Measurements from ENCODE around the gene POLDIP3. TPM values are rescaled to one million over a fixed set of nuclear protein-coding genes. Genes with fewer than 3 reads are reported as not detected.
A peak's percentile ranks its signal among the peaks of the same experiment; 100 is the strongest.
"Not testable (repeated sequence)": the region's sequence is repeated elsewhere in the genome, so short reads cannot be mapped to it uniquely, and the experiment has no call there.

Gene POLDIP3
- polyA plus RNA-seq, 2 donors, result 20.0 to 28.7 TPM

DNA sequence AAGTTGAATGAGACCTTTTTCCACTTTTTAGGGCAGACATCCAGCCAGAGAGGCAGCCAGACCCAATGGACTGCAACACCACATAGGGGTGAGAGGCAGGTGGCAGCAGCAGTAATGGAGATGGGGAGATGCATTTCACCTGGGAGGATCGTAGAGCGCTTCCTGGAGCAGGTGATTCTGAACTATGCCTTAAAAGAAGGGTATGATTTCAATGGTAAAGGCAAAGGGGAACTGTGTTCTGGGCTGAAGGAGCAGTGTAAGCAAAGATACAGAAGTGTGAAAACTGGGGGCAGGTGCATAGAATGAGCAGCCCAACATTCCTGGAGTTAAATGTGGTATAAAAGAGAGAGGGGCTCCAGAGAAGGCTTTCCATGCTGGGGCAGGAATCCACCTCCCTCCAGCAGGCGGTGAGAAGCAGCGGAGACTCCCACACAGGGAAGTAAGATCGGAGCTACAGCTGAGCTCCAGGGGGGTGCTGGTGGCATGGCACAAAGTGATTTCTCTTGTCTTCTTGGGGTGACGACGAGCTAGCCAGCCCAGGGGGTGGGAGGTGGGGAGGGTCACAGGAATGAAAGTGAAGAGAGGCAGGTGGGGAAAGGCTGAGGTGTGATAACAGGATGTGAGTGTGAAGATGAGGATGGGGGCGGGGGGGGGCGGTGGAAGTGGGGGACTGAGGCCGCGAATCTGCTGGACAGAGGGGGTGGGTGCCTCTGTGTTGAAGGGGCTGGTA is 65.2 kb downstream of the POLDIP3 start:
- no peak overlapping the region for H3K4me3 ChIP-seq (ENCODE audit: low read depth in 1 of 2, low read length in 2 of 2)
- H3K27ac ChIP-seq (ENCODE audit: low read depth in 2 of 2, low read length in 1 of 2), result no peak overlapping the region
- H3K9me3 ChIP-seq (ENCODE audit: control insufficient read depth in 2 of 2, insufficient read depth in 1 of 2, low read depth in 1 of 2, low read length in 1 of 2), result no peaks in the 10 kb centered on the region
- H3K4me1 ChIP-seq (ENCODE audit: control insufficient read depth in 2 of 2, insufficient read depth in 2 of 2, low read length in 1 of 2), result peaks cover 0 to 7% of the 10 kb centered on the region in 2 donors
- H3K27me3 ChIP-seq (ENCODE audit: control insufficient read depth in 1 of 2, insufficient read depth in 2 of 2, low read length in 2 of 2), result no peaks in the 10 kb centered on the region
- 64 to 72% methylated on average over 10 to 11 of the region's 11 CpGs for WGBS, 2 donors
- H3K36me3 ChIP-seq (ENCODE audit: control insufficient read depth in 2 of 2, insufficient read depth in 2 of 2, low read length in 1 of 2), result no peaks in the 10 kb centered on the region

GRCh38 chr22:42548597-42549330 is 65.9 kb downstream of the POLDIP3 start:
- 78 to 80% methylated on average over 19 of the region's 19 CpGs for WGBS, 2 donors
- H3K27ac ChIP-seq (ENCODE audit: low read depth in 2 of 2, low read length in 1 of 2), result no peak overlapping the region
- no peaks in the 10 kb centered on the region for H3K9me3 ChIP-seq (ENCODE audit: control insufficient read depth in 2 of 2, insufficient read depth in 1 of 2, low read depth in 1 of 2, low read length in 1 of 2)
- H3K27me3 ChIP-seq (ENCODE audit: control insufficient read depth in 1 of 2, insufficient read depth in 2 of 2, low read length in 2 of 2), result no peaks in the 10 kb centered on the region
- H3K4me3 ChIP-seq (ENCODE audit: low read depth in 1 of 2, low read length in 2 of 2), result no peak overlapping the region
- H3K4me1 ChIP-seq (ENCODE audit: control insufficient read depth in 2 of 2, insufficient read depth in 2 of 2, low read length in 1 of 2), result peaks cover 0 to under 1% of the 10 kb centered on the region in 2 donors
- H3K36me3 ChIP-seq (ENCODE audit: control insufficient read depth in 2 of 2, insufficient read depth in 2 of 2, low read length in 1 of 2), result no peaks in the 10 kb centered on the region

DNA sequence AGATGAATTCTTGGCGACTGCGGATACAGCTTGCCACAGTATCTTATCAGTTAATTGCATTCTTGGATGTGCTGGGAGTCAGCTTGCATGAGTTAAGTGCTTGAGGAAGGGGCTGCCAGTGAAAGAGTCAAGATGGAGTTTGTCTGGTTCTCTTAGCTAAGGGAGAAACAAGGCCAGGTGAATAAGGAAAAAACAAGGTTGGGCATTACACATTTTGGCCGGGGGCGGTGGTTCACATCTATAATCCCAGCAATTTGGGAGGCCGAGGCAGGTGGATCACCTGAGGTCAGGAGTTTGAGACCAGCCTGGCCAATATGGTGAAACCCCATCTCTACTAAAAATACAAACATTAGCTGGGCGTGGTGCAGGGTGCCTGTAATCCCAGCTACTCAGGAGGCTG is 66.6 kb downstream of the POLDIP3 start:
- 53 to 58% methylated on average over 6 of the region's 6 CpGs for WGBS, 2 donors
- not testable (repeated sequence) for H3K27me3 ChIP-seq (ENCODE audit: control insufficient read depth in 1 of 2, insufficient read depth in 2 of 2, low read length in 2 of 2); H3K4me1 ChIP-seq (ENCODE audit: control insufficient read depth in 2 of 2, insufficient read depth in 2 of 2, low read length in 1 of 2); H3K4me3 ChIP-seq (ENCODE audit: low read depth in 1 of 2, low read length in 2 of 2); H3K36me3 ChIP-seq (ENCODE audit: control insufficient read depth in 2 of 2, insufficient read depth in 2 of 2, low read length in 1 of 2); H3K27ac ChIP-seq (ENCODE audit: low read depth in 2 of 2, low read length in 1 of 2); H3K9me3 ChIP-seq (ENCODE audit: control insufficient read depth in 2 of 2, insufficient read depth in 1 of 2, low read depth in 1 of 2, low read length in 1 of 2)

GRCh38 chr22:42547562-42547961 is 67.1 kb downstream of the POLDIP3 start:
- no peaks in the 10 kb centered on the region for H3K27me3 ChIP-seq (ENCODE audit: control insufficient read depth in 1 of 2, insufficient read depth in 2 of 2, low read length in 2 of 2)
- H3K4me3 ChIP-seq (ENCODE audit: low read depth in 1 of 2, low read length in 2 of 2), result no peak overlapping the region
- H3K27ac ChIP-seq (ENCODE audit: low read depth in 2 of 2, low read length in 1 of 2), result no peak overlapping the region
- 65 to 72% methylated on average over 9 of the region's 9 CpGs for whole genome bisulfite sequencing, 2 donors
- no peaks in the 10 kb centered on the region for H3K9me3 ChIP-seq (ENCODE audit: control insufficient read depth in 2 of 2, insufficient read depth in 1 of 2, low read depth in 1 of 2, low read length in 1 of 2)
- no peaks in the 10 kb centered on the region for H3K36me3 ChIP-seq (ENCODE audit: control insufficient read depth in 2 of 2, insufficient read depth in 2 of 2, low read length in 1 of 2)
- H3K4me1 ChIP-seq (ENCODE audit: control insufficient read depth in 2 of 2, insufficient read depth in 2 of 2, low read length in 1 of 2), result no peaks in the 10 kb centered on the region

GRCh38 chr22:42544686-42545085 is 70.0 kb downstream of the POLDIP3 start:
- Histone ChIP-seq H3K9me3 (ENCODE audit: control insufficient read depth in 2 of 2, insufficient read depth in 1 of 2, low read depth in 1 of 2, low read length in 1 of 2) (no peaks in the 10 kb centered on the region), H3K36me3 (ENCODE audit: control insufficient read depth in 2 of 2, insufficient read depth in 2 of 2, low read length in 1 of 2) (no peaks in the 10 kb centered on the region), H3K27ac (ENCODE audit: low read depth in 2 of 2, low read length in 1 of 2) (no peak overlapping the region), H3K4me3 (ENCODE audit: low read depth in 1 of 2, low read length in 2 of 2) (no peak overlapping the region), H3K27me3 (ENCODE audit: control insufficient read depth in 1 of 2, insufficient read depth in 2 of 2, low read length in 2 of 2) (no peaks in the 10 kb centered on the region), H3K4me1 (ENCODE audit: control insufficient read depth in 2 of 2, insufficient read depth in 2 of 2, low read length in 1 of 2) (no peaks in the 10 kb centered on the region)
- 28 to 30% methylated on average over 2 of the region's 2 CpGs for WGBS, 2 donors

DNA sequence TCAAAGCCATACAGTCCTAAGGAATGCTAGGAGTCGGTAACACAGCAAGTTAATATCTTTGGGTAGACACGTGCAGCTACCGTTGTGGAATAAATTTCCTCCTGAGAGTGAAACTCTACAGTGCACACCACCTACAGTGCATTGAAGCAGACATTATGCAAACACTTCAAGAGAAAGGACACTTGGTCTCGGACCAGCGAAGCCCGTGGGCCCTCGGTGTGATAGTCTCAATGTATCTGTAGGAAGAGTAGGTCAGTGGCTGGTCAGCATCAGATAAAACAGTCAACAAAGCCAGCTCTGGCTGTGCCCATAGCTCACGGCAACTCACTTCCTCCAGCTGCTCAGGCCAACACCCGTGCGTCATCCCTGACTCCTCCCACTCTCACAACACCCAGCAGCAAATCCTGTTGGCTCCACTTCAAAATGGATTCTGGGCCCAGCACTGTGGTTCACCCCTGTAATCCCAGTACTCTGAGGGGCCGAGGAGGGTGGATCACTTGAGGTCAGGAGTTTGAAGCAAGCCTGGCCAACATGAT is 75.4 kb downstream of the POLDIP3 start:
- not testable (repeated sequence) for H3K4me3 ChIP-seq (ENCODE audit: low read depth in 1 of 2, low read length in 2 of 2); H3K27me3 ChIP-seq (ENCODE audit: control insufficient read depth in 1 of 2, insufficient read depth in 2 of 2, low read length in 2 of 2); H3K36me3 ChIP-seq (ENCODE audit: control insufficient read depth in 2 of 2, insufficient read depth in 2 of 2, low read length in 1 of 2); H3K4me1 ChIP-seq (ENCODE audit: control insufficient read depth in 2 of 2, insufficient read depth in 2 of 2, low read length in 1 of 2); H3K9me3 ChIP-seq (ENCODE audit: control insufficient read depth in 2 of 2, insufficient read depth in 1 of 2, low read depth in 1 of 2, low read length in 1 of 2)
- H3K27ac ChIP-seq (ENCODE audit: low read depth in 2 of 2, low read length in 1 of 2), result peak overlapping the region in 1 of 2 donors; percentile 42
- WGBS, 2 donors, result 44 to 60% methylated on average over 2 to 9 of the region's 11 CpGs

DNA sequence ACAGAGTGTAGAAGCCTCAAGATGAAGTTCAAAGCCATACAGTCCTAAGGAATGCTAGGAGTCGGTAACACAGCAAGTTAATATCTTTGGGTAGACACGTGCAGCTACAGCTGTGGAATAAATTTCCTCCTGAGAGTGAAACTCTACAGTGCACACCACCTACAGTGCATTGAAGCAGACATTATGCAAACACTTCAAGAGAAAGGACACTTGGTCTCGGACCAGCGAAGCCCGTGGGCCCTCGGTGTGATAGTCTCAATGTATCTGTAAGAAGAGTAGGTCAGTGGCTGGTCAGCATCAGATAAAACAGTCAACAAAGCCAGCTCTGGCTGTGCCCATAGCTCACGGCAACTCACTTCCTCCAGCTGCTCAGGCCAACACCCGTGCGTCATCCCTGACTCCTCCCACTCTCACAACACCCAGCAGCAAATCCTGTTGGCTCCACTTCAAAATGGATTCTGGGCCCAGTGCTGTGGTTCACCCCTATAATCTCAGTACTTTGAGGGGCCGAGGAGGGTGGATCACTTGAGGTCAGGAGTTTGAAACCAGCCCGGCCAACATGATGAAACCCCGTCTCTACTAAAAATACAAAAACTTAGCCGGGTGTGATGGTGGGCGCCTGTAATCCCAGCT is 77.4 kb downstream of the POLDIP3 start:
- H3K27me3 ChIP-seq (ENCODE audit: control insufficient read depth in 1 of 2, insufficient read depth in 2 of 2, low read length in 2 of 2); H3K9me3 ChIP-seq (ENCODE audit: control insufficient read depth in 2 of 2, insufficient read depth in 1 of 2, low read depth in 1 of 2, low read length in 1 of 2); H3K4me1 ChIP-seq (ENCODE audit: control insufficient read depth in 2 of 2, insufficient read depth in 2 of 2, low read length in 1 of 2); H3K4me3 ChIP-seq (ENCODE audit: low read depth in 1 of 2, low read length in 2 of 2); H3K36me3 ChIP-seq (ENCODE audit: control insufficient read depth in 2 of 2, insufficient read depth in 2 of 2, low read length in 1 of 2); H3K27ac ChIP-seq (ENCODE audit: low read depth in 2 of 2, low read length in 1 of 2): not testable (repeated sequence)
- 44 to 49% methylated on average over 7 to 12 of the region's 14 CpGs for WGBS, 2 donors

DNA sequence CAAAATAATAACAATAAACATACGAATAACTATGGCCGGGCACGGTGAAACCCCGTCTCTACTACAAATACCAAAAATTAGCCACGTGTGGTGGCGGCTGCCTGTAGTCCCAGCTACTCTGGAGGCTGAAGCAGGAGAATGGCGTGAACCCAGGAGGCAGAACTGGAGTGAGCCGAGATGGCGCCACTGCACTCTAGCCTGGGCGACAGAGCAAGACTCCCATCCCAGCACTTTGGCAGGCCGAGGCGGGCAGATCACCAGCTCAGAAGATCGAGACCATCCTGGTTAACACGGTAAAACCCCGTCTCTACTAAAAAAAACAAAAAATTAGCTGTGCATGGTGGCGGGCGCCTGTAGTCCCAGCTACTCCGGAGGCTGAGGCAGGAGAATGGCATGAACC is 78.0 kb downstream of the POLDIP3 start:
- H3K9me3 ChIP-seq (ENCODE audit: control insufficient read depth in 2 of 2, insufficient read depth in 1 of 2, low read depth in 1 of 2, low read length in 1 of 2); H3K27ac ChIP-seq (ENCODE audit: low read depth in 2 of 2, low read length in 1 of 2); H3K27me3 ChIP-seq (ENCODE audit: control insufficient read depth in 1 of 2, insufficient read depth in 2 of 2, low read length in 2 of 2); H3K4me3 ChIP-seq (ENCODE audit: low read depth in 1 of 2, low read length in 2 of 2); H3K36me3 ChIP-seq (ENCODE audit: control insufficient read depth in 2 of 2, insufficient read depth in 2 of 2, low read length in 1 of 2); H3K4me1 ChIP-seq (ENCODE audit: control insufficient read depth in 2 of 2, insufficient read depth in 2 of 2, low read length in 1 of 2): not testable (repeated sequence)
- WGBS, 2 donors, result 94 to 96% methylated on average over 18 of the region's 18 CpGs

GRCh38 chr22:42536166-42536565 is 78.5 kb downstream of the POLDIP3 start:
- Histone ChIP-seq H3K4me1 (ENCODE audit: control insufficient read depth in 2 of 2, insufficient read depth in 2 of 2, low read length in 1 of 2) (no peaks in the 10 kb centered on the region), H3K27me3 (ENCODE audit: control insufficient read depth in 1 of 2, insufficient read depth in 2 of 2, low read length in 2 of 2) (no peaks in the 10 kb centered on the region), H3K4me3 (ENCODE audit: low read depth in 1 of 2, low read length in 2 of 2) (no peak overlapping the region), H3K36me3 (ENCODE audit: control insufficient read depth in 2 of 2, insufficient read depth in 2 of 2, low read length in 1 of 2) (no peaks in the 10 kb centered on the region), H3K9me3 (ENCODE audit: control insufficient read depth in 2 of 2, insufficient read depth in 1 of 2, low read depth in 1 of 2, low read length in 1 of 2) (no peaks in the 10 kb centered on the region), H3K27ac (ENCODE audit: low read depth in 2 of 2, low read length in 1 of 2) (no peak overlapping the region)
- 90% methylated on average over 7 of the region's 7 CpGs for WGBS, 2 donors

Data from esophagus (tissue), 2 donors.